Retina (tissue), 1 donor: ENCODE measurements around the gene EIF3B.
A peak's percentile ranks its signal among the peaks of the same experiment; 100 is the strongest.
"Not testable (repeated sequence)": the region's sequence is repeated elsewhere in the genome, so short reads cannot be mapped to it uniquely, and the experiment has no call there.

Experiments
- DNase-seq: peaks from one replicate; pipeline ENCODE4 v3.0.0-alpha.2; 2016

The EIF3B gene

GRCh38 chr7:2350055-2350454 lies 4.6 kb upstream of the EIF3B start:
- DNase-seq = no peak

GRCh38 chr7:2350861-2351260 lies 3.8 kb upstream of the EIF3B start:
- DNase-seq = no peak

- no peak for DNase-seq
Observed at GRCh38 chr7:2353113-2353935, 1.3 kb upstream of the EIF3B start.

- peak; percentile 100 for DNase-seq
Observed at GRCh38 chr7:2353936-2354185, 766 bp upstream of the EIF3B start.

- DNase-seq = no peak
Observed at GRCh38 chr7:2354939-2355704, 495 bp downstream of the EIF3B start.

- no peak for DNase-seq
Observed at GRCh38 chr7:2355705-2356008, 1.0 kb downstream of the EIF3B start.

GRCh38 chr7:2357165-2357564 lies 2.5 kb downstream of the EIF3B start:
- no peak for DNase-seq

GRCh38 chr7:2357571-2357970 lies 2.9 kb downstream of the EIF3B start:
- no peak for DNase-seq

- no peak for DNase-seq
Observed at GRCh38 chr7:2358968-2359527, 4.4 kb downstream of the EIF3B start.

- DNase-seq = no peak
Observed at GRCh38 chr7:2359610-2360009, 5.0 kb downstream of the EIF3B start.

- DNase-seq = no peak
Observed at GRCh38 chr7:2360796-2361195, 6.2 kb downstream of the EIF3B start.

GRCh38 chr7:2362385-2363088 lies 7.9 kb downstream of the EIF3B start:
- DNase-seq = no peak

GRCh38 chr7:2369139-2369538 lies 14.5 kb downstream of the EIF3B start:
- no peak for DNase-seq

- DNase-seq = no peak
Observed at GRCh38 chr7:2371329-2371728, 16.7 kb downstream of the EIF3B start.

- DNase-seq = no peak
Observed at GRCh38 chr7:2372724-2373123, 18.1 kb downstream of the EIF3B start.

GRCh38 chr7:2373124-2373556 lies 18.5 kb downstream of the EIF3B start:
- no peak for DNase-seq

GRCh38 chr7:2373646-2374045 lies 19.0 kb downstream of the EIF3B start:
- no peak for DNase-seq

- DNase-seq = no peak
Observed at GRCh38 chr7:2374401-2374800, 19.8 kb downstream of the EIF3B start.

- DNase-seq = no peak
Observed at GRCh38 chr7:2374830-2375728, 20.5 kb downstream of the EIF3B start.

- DNase-seq = no peak
Observed at GRCh38 chr7:2376351-2377154, 21.9 kb downstream of the EIF3B start.

GRCh38 chr7:2377492-2377891 lies 22.9 kb downstream of the EIF3B start:
- not testable (repeated sequence) for DNase-seq

GRCh38 chr7:2378125-2378524 lies 23.5 kb downstream of the EIF3B start:
- not testable (repeated sequence) for DNase-seq
